ENCODE measurements around the gene VAV2. TPM values are rescaled to one million over a fixed set of nuclear protein-coding genes. Genes with fewer than 3 reads are reported as not detected.

The VAV2 gene
- total and polyA plus RNA-seq, 2 of the 4 experiments (the other 2 are of a cell fraction): 10.8 to 13.4 TPM

GRCh38 chr9:133780962-133781827, 210.9 kb downstream of the VAV2 start (continued):
- no peak for TF ChIP-seq SMC3 (IDR thresholded peaks at IDR 0.05; ENCODE audit: low read depth, low read length)
- TF ChIP-seq MAZ (IDR thresholded peaks at IDR 0.05; ENCODE audit: borderline replicate concordance, low read depth, low read length): no peak

- Histone ChIP-seq H2AFZ (replicated peaks; ENCODE audit: low read length, poor library complexity) (no peak overlapping the region), H3K79me1 (ENCODE audit: low read depth in 1 of 2, low read length in 2 of 2) (no peaks in the 10 kb centered on the region), H2AK5ac (ENCODE audit: low read depth, low read length) (no peak overlapping the region), H3K56ac (ENCODE audit: extremely low read depth, insufficient read depth, low read length) (no peak overlapping the region), H3K18ac (ENCODE audit: low read depth, low read length) (no peak overlapping the region), H3K14ac (replicated peaks; ENCODE audit: low read depth, low read length) (no peak overlapping the region), H3K4ac (ENCODE audit: low read depth, low read length) (no peak overlapping the region), H3K9me1 (ENCODE audit: insufficient read depth, low read length) (no peaks in the 10 kb centered on the region), H4K91ac (ENCODE audit: insufficient read depth, low read depth, low read length) (no peak overlapping the region), H3K4me2 (ENCODE audit: low read depth, low read length) (no peak overlapping the region), H3K27ac (ENCODE audit: insufficient read depth, low read length) (no peak overlapping the region), H4K5ac (ENCODE audit: low read depth, low read length) (no peak overlapping the region), H2BK20ac (ENCODE audit: low read depth, low read length) (no peak overlapping the region), H3K9me3 (ENCODE audit: control insufficient read depth, insufficient read depth, low read length) (no peaks in the 10 kb centered on the region), H2AK9ac (replicated peaks; ENCODE audit: low read depth, low read length, poor library complexity) (no peak overlapping the region), H3K27me3 (ENCODE audit: control insufficient read depth, insufficient read depth, low read length) (no peaks in the 10 kb centered on the region), H3K4me1 (ENCODE audit: control insufficient read depth, insufficient read depth, low read length) (no peaks in the 10 kb centered on the region), H2BK5ac (ENCODE audit: low read depth, low read length, poor library complexity, severe bottlenecking) (no peak overlapping the region), H4K20me1 (ENCODE audit: insufficient read depth, low read length) (no peaks in the 10 kb centered on the region), H3K9ac (ENCODE audit: low read depth, low read length) (no peak overlapping the region), H3K36me3 (ENCODE audit: control insufficient read depth, insufficient read depth, low read length) (peaks cover 49% of the 10 kb centered on the region), H2BK120ac (ENCODE audit: low read depth, low read length) (no peak overlapping the region), H4K8ac (ENCODE audit: low read depth in 2 of 2, low read length in 2 of 2) (no peak overlapping the region), H3K4me3 (ENCODE audit: insufficient read depth, low read depth, low read length) (no peak overlapping the region), H2BK15ac (ENCODE audit: low read depth, low read length) (no peak overlapping the region), H3K23ac (ENCODE audit: low read depth, low read length) (no peak overlapping the region)
- intact Hi-C loops (cut with micrococcal nuclease) (no loop called here), dilution Hi-C loops (cut with HindIII; ENCODE audit: low sequenced_read_pairs, unreplicated experiment) (loop anchor here (25.0 kb wide), 1 partner anchor 232 kb away; no protein-coding TSS in a partner anchor), in situ Hi-C loops (cut with MboI; ENCODE audit: low sequenced_read_pairs) (loop anchor here (25.0 kb wide), 1 partner anchor 357 kb away; the partner anchor contains the start of gene WDR5)
- POLR2A ChIA-PET (ENCODE audit: unreplicated experiment): no interaction called here
- ATAC-seq (ENCODE audit: low read depth) (no peak), DNase-seq (no peak)
- BruUV-seq (replicated peaks): no TSS peak
- TF ChIP-seq MAZ (IDR thresholded peaks at IDR 0.05; ENCODE audit: borderline replicate concordance, low read depth, low read length): no peak
- TF ChIP-seq SMC3 (IDR thresholded peaks at IDR 0.05; ENCODE audit: low read depth, low read length): no peak
- no peak for TF ChIP-seq RAD21 (IDR thresholded peaks at IDR 0.05; ENCODE audit: low read length)
- TF ChIP-seq CHD1 (IDR thresholded peaks at IDR 0.05; ENCODE audit: low read depth, low read length): no peak
- CTCF ChIA-PET: interaction anchor here (3.2 kb wide), 1 partner anchor 214 kb away, joined by 24 read pairs; no protein-coding TSS in a partner anchor
- WGBS, 2 experiments (ENCODE audit: extremely low coverage in 2 of 2, insufficient read length in 1 of 2): 100% methylated on average over 10 of the region's 15 CpGs; no CpG with 5 or more reads in 1 of the 2 experiments
Observed at GRCh38 chr9:133780404-133780945, 211.6 kb downstream of the VAV2 start.
